ENCODE results near the gene C2orf72. TPM values are rescaled to one million over a fixed set of nuclear protein-coding genes. Genes with fewer than 3 reads are reported as not detected.
A peak's percentile ranks its signal among the peaks of the same experiment; 100 is the strongest.

Gene C2orf72
- total and polyA plus RNA-seq, 2 of the 13 experiments (the other 11 are each of a cell fraction or from before 2014, with no cell fraction given), result 147 to 203 TPM

GRCh38 chr2:231039821-231040364, 2.6 kb downstream of the C2orf72 start (continued):
- TF ChIP-seq, protein P1, sequence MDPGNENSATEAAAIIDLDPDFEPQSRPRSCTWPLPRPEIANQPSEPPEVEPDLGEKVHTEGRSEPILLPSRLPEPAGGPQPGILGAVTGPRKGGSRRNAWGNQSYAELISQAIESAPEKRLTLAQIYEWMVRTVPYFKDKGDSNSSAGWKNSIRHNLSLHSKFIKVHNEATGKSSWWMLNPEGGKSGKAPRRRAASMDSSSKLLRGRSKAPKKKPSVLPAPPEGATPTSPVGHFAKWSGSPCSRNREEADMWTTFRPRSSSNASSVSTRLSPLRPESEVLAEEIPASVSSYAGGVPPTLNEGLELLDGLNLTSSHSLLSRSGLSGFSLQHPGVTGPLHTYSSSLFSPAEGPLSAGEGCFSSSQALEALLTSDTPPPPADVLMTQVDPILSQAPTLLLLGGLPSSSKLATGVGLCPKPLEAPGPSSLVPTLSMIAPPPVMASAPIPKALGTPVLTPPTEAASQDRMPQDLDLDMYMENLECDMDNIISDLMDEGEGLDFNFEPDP (CRISPR knock-in tag; conservative IDR thresholded peaks at IDR 0.05), result no peak
- TF ChIP-seq ZNF550 (CRISPR knock-in tag; IDR thresholded peaks at IDR 0.05; ENCODE audit: borderline replicate concordance), result no peak
- TF ChIP-seq ZNF749 (CRISPR knock-in tag; IDR thresholded peaks at IDR 0.05; ENCODE audit: borderline replicate concordance), result no peak
- TF ChIP-seq, protein P2, sequence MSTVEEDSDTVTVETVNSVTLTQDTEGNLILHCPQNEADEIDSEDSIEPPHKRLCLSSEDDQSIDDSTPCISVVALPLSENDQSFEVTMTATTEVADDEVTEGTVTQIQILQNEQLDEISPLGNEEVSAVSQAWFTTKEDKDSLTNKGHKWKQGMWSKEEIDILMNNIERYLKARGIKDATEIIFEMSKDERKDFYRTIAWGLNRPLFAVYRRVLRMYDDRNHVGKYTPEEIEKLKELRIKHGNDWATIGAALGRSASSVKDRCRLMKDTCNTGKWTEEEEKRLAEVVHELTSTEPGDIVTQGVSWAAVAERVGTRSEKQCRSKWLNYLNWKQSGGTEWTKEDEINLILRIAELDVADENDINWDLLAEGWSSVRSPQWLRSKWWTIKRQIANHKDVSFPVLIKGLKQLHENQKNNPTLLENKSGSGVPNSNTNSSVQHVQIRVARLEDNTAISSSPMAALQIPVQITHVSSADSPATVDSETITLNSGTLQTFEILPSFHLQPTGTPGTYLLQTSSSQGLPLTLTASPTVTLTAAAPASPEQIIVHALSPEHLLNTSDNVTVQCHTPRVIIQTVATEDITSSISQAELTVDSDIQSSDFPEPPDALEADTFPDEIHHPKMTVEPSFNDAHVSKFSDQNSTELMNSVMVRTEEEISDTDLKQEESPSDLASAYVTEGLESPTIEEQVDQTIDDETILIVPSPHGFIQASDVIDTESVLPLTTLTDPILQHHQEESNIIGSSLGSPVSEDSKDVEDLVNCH (CRISPR knock-in tag; IDR thresholded peaks at IDR 0.05), result peak; percentile 75; the same call in 1 of the 2 replicates
- peak; percentile 10; the same call in 1 of the 2 replicates for TF ChIP-seq ZNF574 (CRISPR knock-in tag; IDR thresholded peaks at IDR 0.05)
- TF ChIP-seq ZNF652 (CRISPR knock-in tag; IDR thresholded peaks at IDR 0.05; ENCODE audit: borderline replicate concordance, low read depth), result no peak
- TF ChIP-seq TBL1XR1 (IDR thresholded peaks at IDR 0.05; ENCODE audit: borderline replicate concordance, low read length, partially characterized antibody), result no peak
- TF ChIP-seq, protein P3, sequence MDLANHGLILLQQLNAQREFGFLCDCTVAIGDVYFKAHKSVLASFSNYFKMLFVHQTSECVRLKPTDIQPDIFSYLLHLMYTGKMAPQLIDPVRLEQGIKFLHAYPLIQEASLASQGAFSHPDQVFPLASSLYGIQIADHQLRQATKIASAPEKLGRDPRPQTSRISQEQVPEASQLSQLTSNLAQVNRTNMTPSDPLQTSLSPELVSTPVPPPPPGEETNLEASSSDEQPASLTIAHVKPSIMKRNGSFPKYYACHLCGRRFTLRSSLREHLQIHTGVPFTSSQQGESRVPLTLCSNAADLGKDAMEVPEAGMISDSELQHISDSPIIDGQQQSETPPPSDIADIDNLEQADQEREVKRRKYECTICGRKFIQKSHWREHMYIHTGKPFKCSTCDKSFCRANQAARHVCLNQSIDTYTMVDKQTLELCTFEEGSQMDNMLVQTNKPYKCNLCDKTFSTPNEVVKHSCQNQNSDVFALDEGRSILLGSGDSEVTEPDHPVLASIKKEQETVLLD (CRISPR knock-in tag; IDR thresholded peaks at IDR 0.05; ENCODE audit: low read depth), result no peak
- no peak for TF ChIP-seq ZNF768 (CRISPR knock-in tag; IDR thresholded peaks at IDR 0.05)
- TF ChIP-seq CHCHD3 (CRISPR knock-in tag; IDR thresholded peaks at IDR 0.05), result no peak
- no peak for TF ChIP-seq ZNF720 (CRISPR knock-in tag; IDR thresholded peaks at IDR 0.05)
- no peak for TF ChIP-seq CREB1 (IDR thresholded peaks at IDR 0.05)
- TF ChIP-seq CREB1 (CRISPR knock-in tag; IDR thresholded peaks at IDR 0.05), result no peak
- no peak for TF ChIP-seq ZFP1 (CRISPR knock-in tag; IDR thresholded peaks at IDR 0.05)
- no peak for TF ChIP-seq ZNF704 (CRISPR knock-in tag; IDR thresholded peaks at IDR 0.05; ENCODE audit: borderline replicate concordance)
- TF ChIP-seq, protein P4, sequence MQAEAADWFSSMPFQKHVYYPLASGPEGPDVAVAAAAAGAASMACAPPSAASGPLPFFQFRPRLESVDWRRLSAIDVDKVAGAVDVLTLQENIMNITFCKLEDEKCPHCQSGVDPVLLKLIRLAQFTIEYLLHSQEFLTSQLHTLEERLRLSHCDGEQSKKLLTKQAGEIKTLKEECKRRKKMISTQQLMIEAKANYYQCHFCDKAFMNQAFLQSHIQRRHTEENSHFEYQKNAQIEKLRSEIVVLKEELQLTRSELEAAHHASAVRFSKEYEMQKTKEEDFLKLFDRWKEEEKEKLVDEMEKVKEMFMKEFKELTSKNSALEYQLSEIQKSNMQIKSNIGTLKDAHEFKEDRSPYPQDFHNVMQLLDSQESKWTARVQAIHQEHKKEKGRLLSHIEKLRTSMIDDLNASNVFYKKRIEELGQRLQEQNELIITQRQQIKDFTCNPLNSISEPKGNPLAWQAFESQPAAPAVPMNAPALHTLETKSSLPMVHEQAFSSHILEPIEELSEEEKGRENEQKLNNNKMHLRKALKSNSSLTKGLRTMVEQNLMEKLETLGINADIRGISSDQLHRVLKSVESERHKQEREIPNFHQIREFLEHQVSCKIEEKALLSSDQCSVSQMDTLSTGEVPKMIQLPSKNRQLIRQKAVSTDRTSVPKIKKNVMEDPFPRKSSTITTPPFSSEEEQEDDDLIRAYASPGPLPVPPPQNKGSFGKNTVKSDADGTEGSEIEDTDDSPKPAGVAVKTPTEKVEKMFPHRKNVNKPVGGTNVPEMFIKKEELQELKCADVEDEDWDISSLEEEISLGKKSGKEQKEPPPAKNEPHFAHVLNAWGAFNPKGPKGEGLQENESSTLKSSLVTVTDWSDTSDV (CRISPR knock-in tag; IDR thresholded peaks at IDR 0.05), result no peak
- TF ChIP-seq FOXO1 (CRISPR knock-in tag; IDR thresholded peaks at IDR 0.05), result no peak
- no peak for TF ChIP-seq ZNF33A (CRISPR knock-in tag; IDR thresholded peaks at IDR 0.05; ENCODE audit: borderline replicate concordance)

Measured in HepG2 (cell line).